SK-N-SH (cell line): ENCODE measurements around the gene ARRDC2. TPM values are rescaled to one million over a fixed set of nuclear protein-coding genes. Genes with fewer than 3 reads are reported as not detected.

Source experiments
- CTCF ChIA-PET: fragments of 300-600, 350-600 bp; formaldehyde crosslinking; extraction: SDS; loops from one replicate; lab custom pipeline; 2021; lab: Yijun Ruan, JAX
- POLR2A ChIA-PET: fragments of 350-600 bp; sonication (Branson Sonifier 250); formaldehyde crosslinking; extraction: SDS; loops from one replicate; lab custom pipeline; 2020; ENCODE audit warnings: antibody characterized with exemption, inconsistent platforms; lab: Yijun Ruan, JAX
- DNase-seq: peaks from one replicate; pipeline ENCODE4 v3.0.0; 2012
- H2AFZ ChIP-seq: fragments of 200-600 bp; sonication (generic); 2 replicates; pipeline ENCODE4 v1.8.1; 2016; ENCODE audit warnings: antibody characterized with exemption, mild to moderate bottlenecking, low read depth
- H3F3A ChIP-seq: fragments of 200-600 bp; sonication (generic); replicated peaks from 2 replicates; pipeline ENCODE3; 2016; ENCODE audit warnings: antibody characterized with exemption, mild to moderate bottlenecking; ENCODE audit not compliant: insufficient read depth
- H3K27ac ChIP-seq, 2 experiments: fragments of 200-500 bp in 1 of 2; fragments of 200-600 bp in 1 of 2; sonication (Bioruptor generic) in 1 of 2; sonication (generic), shearing (Covaris generic) in 1 of 2; 2 replicates each; pipeline versions ENCODE4 v1.5.1 to v1.6.1; 2014 to 2016; ENCODE audit warnings: low read depth in 2 of 2, inconsistent platforms in 1 of 2, low read length in 1 of 2, mild to moderate bottlenecking in 1 of 2, mixed read lengths in 1 of 2
- H3K27me3 ChIP-seq: fragments of 200-600 bp; sonication (generic), shearing (Covaris generic); 2 replicates; pipeline ENCODE4 v1.6.1; 2016; ENCODE audit warnings: mixed run types; ENCODE audit not compliant: insufficient read depth
- H3K36me3 ChIP-seq, 2 experiments: fragments of 200-500 bp in 1 of 2; fragments of 200-600 bp in 1 of 2; sonication (Bioruptor generic) in 1 of 2; sonication (generic) in 1 of 2; replicated peaks in 1 of 2; 2 replicates each; pipeline versions ENCODE3 to v1.5.1; 2014 to 2016; ENCODE audit warnings: low read length in 1 of 2, mild to moderate bottlenecking in 1 of 2; ENCODE audit not compliant: insufficient read depth in 2 of 2, control insufficient read depth in 1 of 2
- H3K4me1 ChIP-seq, 2 experiments: fragments of 200-500 bp in 1 of 2; fragments of 200-600 bp in 1 of 2; sonication (Bioruptor generic) in 1 of 2; sonication (generic), shearing (Covaris generic) in 1 of 2; 2 replicates each; pipeline versions ENCODE4 v1.5.1 to v1.6.1; 2014 to 2016; ENCODE audit warnings: low read depth in 1 of 2, low read length in 1 of 2, mixed run types in 1 of 2; ENCODE audit not compliant: insufficient read depth in 2 of 2, control insufficient read depth in 1 of 2
- H3K4me2 ChIP-seq: fragments of 200-600 bp; sonication (generic), shearing (Covaris generic); 2 replicates; pipeline ENCODE4 v1.6.1; 2017; ENCODE audit warnings: mixed run types
- H3K4me3 ChIP-seq, 2 experiments: fragments of 200-500 bp in 1 of 2; fragments of 200-600 bp in 1 of 2; sonication (Bioruptor generic) in 1 of 2; sonication (generic), shearing (Covaris generic) in 1 of 2; 2 replicates each; pipeline versions ENCODE4 v1.5.1 to v1.8.1; 2014 to 2016; ENCODE audit warnings: low read depth in 2 of 2, inconsistent platforms in 1 of 2, low read length in 1 of 2, mild to moderate bottlenecking in 1 of 2, mixed read lengths in 1 of 2, moderate library complexity in 1 of 2
- H3K79me2 ChIP-seq: fragments of 200-600 bp; sonication (generic); 2 replicates; pipeline ENCODE4 v1.8.1; 2017; ENCODE audit warnings: mild to moderate bottlenecking; ENCODE audit not compliant: insufficient read depth
- H3K9ac ChIP-seq: fragments of 200-600 bp; sonication (generic); 2 replicates; pipeline ENCODE4 v1.6.1; 2017; ENCODE audit warnings: mixed run types
- H3K9me2 ChIP-seq: fragments of 200-600 bp; sonication (generic); 2 replicates; pipeline ENCODE4 v1.6.1; 2017; ENCODE audit warnings: mixed run types
- H3K9me3 ChIP-seq: fragments of 200-600 bp; sonication (generic); 2 replicates; pipeline ENCODE4 v1.6.1; 2017; ENCODE audit warnings: mixed run types, mild to moderate bottlenecking, moderate library complexity
- H4K20me1 ChIP-seq: fragments of 200-600 bp; sonication (generic); 2 replicates; pipeline ENCODE4 v1.6.1; 2017; ENCODE audit warnings: mild to moderate bottlenecking, mixed run types; ENCODE audit not compliant: insufficient read depth
- CHD2 ChIP-seq: fragments of 150-350 bp; IDR thresholded peaks from 2 replicates; pipeline ENCODE4 v1.6.1; 2018; ENCODE audit warnings: low read length; ENCODE audit not compliant: partially characterized antibody
- ELF1 ChIP-seq: IDR thresholded peaks from 2 replicates; pipeline ENCODE4 v1.4.0; 2012
- EP300 ChIP-seq, 2 experiments: IDR thresholded peaks; 2 replicates each; pipeline versions ENCODE4 v1.4.0 to v1.6.1; 2012; ENCODE audit warnings: borderline replicate concordance in 1 of 2, low read depth in 1 of 2, low read length in 1 of 2
- FOXM1 ChIP-seq: IDR thresholded peaks from 2 replicates; pipeline ENCODE4 v1.4.0; 2012; ENCODE audit warnings: low read depth, mild to moderate bottlenecking
- GABPA ChIP-seq: IDR thresholded peaks from 2 replicates; pipeline ENCODE4 v1.4.0; 2012; ENCODE audit warnings: low read depth, mild to moderate bottlenecking
- IRF3 ChIP-seq: fragments of 150-350 bp; IDR thresholded peaks from 2 replicates; pipeline ENCODE4 v1.6.1; 2016; ENCODE audit warnings: mild to moderate bottlenecking, low read depth, low read length
- JUND ChIP-seq: IDR thresholded peaks from 2 replicates; pipeline ENCODE4 v1.4.0; 2012
- MEF2A ChIP-seq: IDR thresholded peaks from 2 replicates; pipeline ENCODE4 v1.4.0; 2012; ENCODE audit warnings: low read depth, borderline replicate concordance
- NFIC ChIP-seq: IDR thresholded peaks from 2 replicates; pipeline ENCODE4 v1.4.0; 2012; ENCODE audit warnings: borderline replicate concordance
- RAD21 ChIP-seq: IDR thresholded peaks from 2 replicates; pipeline ENCODE4 v1.6.1; 2012; ENCODE audit warnings: mild to moderate bottlenecking, low read length
- RCOR1 ChIP-seq: fragments of 150-350 bp; IDR thresholded peaks from 2 replicates; pipeline ENCODE4 v1.6.1; 2017; ENCODE audit warnings: antibody characterized with exemption, low read length
- RXRA ChIP-seq: IDR thresholded peaks from 2 replicates; pipeline ENCODE4 v1.4.0; 2012; ENCODE audit warnings: low read depth, mild to moderate bottlenecking, borderline replicate concordance
- SIN3A ChIP-seq: IDR thresholded peaks from 2 replicates; pipeline ENCODE4 v1.6.1; 2012; ENCODE audit warnings: low read depth, mild to moderate bottlenecking, low read length, moderate library complexity, borderline replicate concordance
- YY1 ChIP-seq: IDR thresholded peaks from 2 replicates; pipeline ENCODE4 v1.4.0; 2012; ENCODE audit warnings: low read depth, mild to moderate bottlenecking
- WGBS: methylation state at CpG from one replicate; pipeline ENCODE4 v1.1.6; 2017; ENCODE audit warnings: low lambda C conversion rate; 5-methylcytosine and 5-hydroxymethylcytosine counted together
- polyA plus RNA-seq, 3 experiments: library from polyadenylated mRNA; depleted of rRNA; stranded (reverse); fragments of >200 nt; gene quantifications; 2 replicates each; pipeline ENCODE4 v1.2.3, GENCODE V29; 2012
- TF ChIP-seq, protein P1 (sequence below): IDR thresholded peaks from 2 replicates; pipeline ENCODE4 v1.4.0; 2012; ENCODE audit warnings: low read depth, borderline replicate concordance
- TF ChIP-seq, protein P2 (sequence below): fragments of 150-350 bp; IDR thresholded peaks from 2 replicates; pipeline ENCODE4 v1.6.1; 2017; ENCODE audit warnings: antibody characterized with exemption, low read length, low read depth, borderline replicate concordance
- TF ChIP-seq, protein P3 (sequence below): IDR thresholded peaks from 2 replicates; pipeline ENCODE4 v1.6.1; 2012; ENCODE audit warnings: mild to moderate bottlenecking, low read depth, low read length, moderate library complexity

Gene ARRDC2
- polyA plus RNA-seq, 1 of the 3 experiments (the other 2 are of a cell fraction): 5.5 TPM

DNA sequence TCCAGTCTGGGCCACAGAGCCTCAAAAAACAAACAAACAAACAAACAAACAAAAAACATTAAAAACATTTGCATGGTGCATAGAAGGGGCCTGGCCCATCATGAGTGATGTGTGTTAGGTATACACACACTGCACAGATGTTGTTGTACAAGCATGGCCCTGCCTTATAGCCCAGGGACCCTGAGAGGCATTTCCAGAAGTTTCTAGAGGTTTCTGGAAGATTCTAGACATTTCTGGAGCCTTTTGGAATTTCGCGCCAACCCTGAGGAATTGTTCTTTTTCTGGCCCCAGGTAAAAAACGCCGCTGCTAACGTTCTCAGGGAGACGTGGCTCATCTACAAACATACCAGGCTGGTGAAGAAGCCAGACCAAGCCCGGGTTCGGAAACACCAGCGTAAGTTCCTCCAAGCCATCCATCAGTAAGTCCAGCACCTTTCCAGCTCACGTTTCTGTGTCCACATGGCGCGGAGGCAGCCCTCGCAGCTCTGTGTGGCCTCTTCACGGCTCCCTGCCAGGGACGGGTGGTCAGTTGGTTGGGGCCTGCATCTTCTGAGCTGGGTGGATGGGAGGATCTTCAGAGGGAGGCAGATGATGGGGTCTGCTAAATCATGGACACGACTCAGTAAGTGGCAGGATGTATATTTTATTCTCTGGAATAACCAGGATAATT lies 18.4 kb upstream of the ARRDC2 start (continued):
- TF ChIP-seq, protein P1, sequence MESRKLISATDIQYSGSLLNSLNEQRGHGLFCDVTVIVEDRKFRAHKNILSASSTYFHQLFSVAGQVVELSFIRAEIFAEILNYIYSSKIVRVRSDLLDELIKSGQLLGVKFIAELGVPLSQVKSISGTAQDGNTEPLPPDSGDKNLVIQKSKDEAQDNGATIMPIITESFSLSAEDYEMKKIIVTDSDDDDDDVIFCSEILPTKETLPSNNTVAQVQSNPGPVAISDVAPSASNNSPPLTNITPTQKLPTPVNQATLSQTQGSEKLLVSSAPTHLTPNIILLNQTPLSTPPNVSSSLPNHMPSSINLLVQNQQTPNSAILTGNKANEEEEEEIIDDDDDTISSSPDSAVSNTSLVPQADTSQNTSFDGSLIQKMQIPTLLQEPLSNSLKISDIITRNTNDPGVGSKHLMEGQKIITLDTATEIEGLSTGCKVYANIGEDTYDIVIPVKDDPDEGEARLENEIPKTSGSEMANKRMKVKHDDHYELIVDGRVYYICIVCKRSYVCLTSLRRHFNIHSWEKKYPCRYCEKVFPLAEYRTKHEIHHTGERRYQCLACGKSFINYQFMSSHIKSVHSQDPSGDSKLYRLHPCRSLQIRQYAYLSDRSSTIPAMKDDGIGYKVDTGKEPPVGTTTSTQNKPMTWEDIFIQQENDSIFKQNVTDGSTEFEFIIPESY: no peak

- H3K9ac ChIP-seq: no peak overlapping the region
- DNase-seq: no peak
- TF ChIP-seq MEF2A (no peak), SIN3A (no peak), CHD2 (no peak), RAD21 (no peak), RXRA (no peak), FOXM1 (no peak), ELF1 (no peak), EP300 (IDR thresholded peaks at IDR 0.05; ENCODE audit: borderline replicate concordance in 1 of 2, low read depth in 1 of 2, low read length in 1 of 2) (no peak), IRF3 (no peak), NFIC (no peak), JUND (no peak), YY1 (no peak), GABPA (no peak), RCOR1 (no peak)
- TF ChIP-seq, protein P2, sequence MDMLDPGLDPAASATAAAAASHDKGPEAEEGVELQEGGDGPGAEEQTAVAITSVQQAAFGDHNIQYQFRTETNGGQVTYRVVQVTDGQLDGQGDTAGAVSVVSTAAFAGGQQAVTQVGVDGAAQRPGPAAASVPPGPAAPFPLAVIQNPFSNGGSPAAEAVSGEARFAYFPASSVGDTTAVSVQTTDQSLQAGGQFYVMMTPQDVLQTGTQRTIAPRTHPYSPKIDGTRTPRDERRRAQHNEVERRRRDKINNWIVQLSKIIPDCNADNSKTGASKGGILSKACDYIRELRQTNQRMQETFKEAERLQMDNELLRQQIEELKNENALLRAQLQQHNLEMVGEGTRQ: no peak
- TF ChIP-seq, protein P1: no peak
- TF ChIP-seq, protein P3, sequence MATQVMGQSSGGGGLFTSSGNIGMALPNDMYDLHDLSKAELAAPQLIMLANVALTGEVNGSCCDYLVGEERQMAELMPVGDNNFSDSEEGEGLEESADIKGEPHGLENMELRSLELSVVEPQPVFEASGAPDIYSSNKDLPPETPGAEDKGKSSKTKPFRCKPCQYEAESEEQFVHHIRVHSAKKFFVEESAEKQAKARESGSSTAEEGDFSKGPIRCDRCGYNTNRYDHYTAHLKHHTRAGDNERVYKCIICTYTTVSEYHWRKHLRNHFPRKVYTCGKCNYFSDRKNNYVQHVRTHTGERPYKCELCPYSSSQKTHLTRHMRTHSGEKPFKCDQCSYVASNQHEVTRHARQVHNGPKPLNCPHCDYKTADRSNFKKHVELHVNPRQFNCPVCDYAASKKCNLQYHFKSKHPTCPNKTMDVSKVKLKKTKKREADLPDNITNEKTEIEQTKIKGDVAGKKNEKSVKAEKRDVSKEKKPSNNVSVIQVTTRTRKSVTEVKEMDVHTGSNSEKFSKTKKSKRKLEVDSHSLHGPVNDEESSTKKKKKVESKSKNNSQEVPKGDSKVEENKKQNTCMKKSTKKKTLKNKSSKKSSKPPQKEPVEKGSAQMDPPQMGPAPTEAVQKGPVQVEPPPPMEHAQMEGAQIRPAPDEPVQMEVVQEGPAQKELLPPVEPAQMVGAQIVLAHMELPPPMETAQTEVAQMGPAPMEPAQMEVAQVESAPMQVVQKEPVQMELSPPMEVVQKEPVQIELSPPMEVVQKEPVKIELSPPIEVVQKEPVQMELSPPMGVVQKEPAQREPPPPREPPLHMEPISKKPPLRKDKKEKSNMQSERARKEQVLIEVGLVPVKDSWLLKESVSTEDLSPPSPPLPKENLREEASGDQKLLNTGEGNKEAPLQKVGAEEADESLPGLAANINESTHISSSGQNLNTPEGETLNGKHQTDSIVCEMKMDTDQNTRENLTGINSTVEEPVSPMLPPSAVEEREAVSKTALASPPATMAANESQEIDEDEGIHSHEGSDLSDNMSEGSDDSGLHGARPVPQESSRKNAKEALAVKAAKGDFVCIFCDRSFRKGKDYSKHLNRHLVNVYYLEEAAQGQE: no peak
- H3K4me3 ChIP-seq: no peak overlapping the region
- no peaks in the 10 kb centered on the region for H4K20me1 ChIP-seq
- CTCF ChIA-PET: interaction anchor here (5.7 to 16.7 kb wide), 2 partner anchors 25 to 54 kb away, joined by 41 to 464 read pairs; partner anchors contain the start of genes CCDC124 and KCNN1
- no peaks in the 10 kb centered on the region for H3K27me3 ChIP-seq
- peaks cover 3% of the 10 kb centered on the region for H3F3A ChIP-seq
- no peaks in the 10 kb centered on the region for H3K79me2 ChIP-seq
- H2AFZ ChIP-seq: no peak overlapping the region
- H3K4me1 ChIP-seq: no peaks in the 10 kb centered on the region; a peak in 1 of 4 replicates
- WGBS: 88% methylated on average over 15 of the region's 27 CpGs
- no peak overlapping the region for H3K4me2 ChIP-seq
- no peak overlapping the region for H3K27ac ChIP-seq
- H3K9me2 ChIP-seq: no peaks in the 10 kb centered on the region
- POLR2A ChIA-PET: no interaction called here
- H3K9me3 ChIP-seq: no peaks in the 10 kb centered on the region
- H3K36me3 ChIP-seq: no peaks in the 10 kb centered on the region
Measured at GRCh38 chr19:17993076-17993813, 14.7 kb upstream of the ARRDC2 start.
